ENCODE data around the gene LCNL1.

The LCNL1 gene
- total RNA-seq, result 0 to 1.5 (median 0.18) reads per million in 9 experiments

DNA sequence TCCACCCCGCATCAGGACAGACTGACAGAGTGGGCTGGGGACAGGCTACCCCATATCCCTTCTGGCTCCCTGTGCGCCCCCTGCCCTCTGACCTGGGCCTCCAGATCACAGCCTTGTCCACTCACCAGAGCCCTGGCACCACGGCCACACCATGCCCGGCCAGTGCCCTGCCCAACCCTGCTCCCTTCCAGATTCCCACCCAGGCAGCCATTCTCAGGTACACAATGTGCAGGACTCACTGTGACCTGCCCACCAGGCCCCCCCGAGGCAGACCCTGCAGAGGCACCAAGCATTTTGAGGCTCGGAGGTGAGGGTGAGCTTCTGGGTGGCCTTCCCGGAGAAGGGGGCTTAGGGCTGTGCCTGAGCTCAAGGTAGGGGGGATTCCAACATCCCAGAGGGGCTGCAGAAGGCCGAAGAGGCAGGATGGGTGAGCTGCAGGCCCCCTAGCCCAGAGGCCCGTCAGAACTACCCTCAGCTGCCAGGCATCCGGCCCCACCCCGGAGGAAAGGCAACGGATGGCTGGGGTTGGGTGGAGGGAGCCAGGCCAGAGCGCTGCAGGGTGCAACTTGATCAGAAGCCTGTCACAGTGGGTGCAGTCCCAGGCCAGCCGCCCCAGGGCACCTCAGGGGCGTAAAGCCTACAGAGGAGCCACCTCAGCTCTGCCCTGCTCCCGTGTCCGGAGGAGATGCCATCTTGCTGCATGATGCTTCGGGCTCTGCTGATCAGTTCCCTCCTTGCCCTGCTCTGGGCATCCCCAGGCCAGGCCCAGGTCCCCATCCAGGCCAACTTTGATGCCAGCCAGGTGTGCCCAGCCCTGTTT, at the start of gene LCNL1:
Gene LCNL1 (plus strand): TSS at position 762 of the 820 bp plus-strand sequence. CDS start 594 bp downstream, outside the sequence.
- H3K4me3 Mint-ChIP-seq, result no peak within 1 kb of the TSS
- H3K4me1 Mint-ChIP-seq (ENCODE audit: low read depth in 2 of 2), result peaks cover 6 to 9% of the 10 kb centered on the region in 2 donors
- no peaks in the 10 kb centered on the region for H3K9me3 Mint-ChIP-seq
- no peak for ATAC-seq (replicated peaks)
- H3K36me3 Mint-ChIP-seq (ENCODE audit: insufficient read depth), result no peaks in the 10 kb centered on the region
- H3K27ac Mint-ChIP-seq, result no peak within 1 kb of the TSS
- no peak for DNase-seq
- peaks cover 7 to 18% of the 10 kb centered on the region in 2 donors for H3K27me3 Mint-ChIP-seq

- ATAC-seq (replicated peaks) (no peak), DNase-seq (no peak)
- H3K4me3 Mint-ChIP-seq, result no peak overlapping the region
- no peaks in the 10 kb centered on the region for H3K27me3 Mint-ChIP-seq
- H3K36me3 Mint-ChIP-seq (ENCODE audit: insufficient read depth), result peaks cover 5% of the 10 kb centered on the region
- H3K4me1 Mint-ChIP-seq (ENCODE audit: low read depth in 2 of 2), result peaks cover 3 to 14% of the 10 kb centered on the region in 2 donors
- no peaks in the 10 kb centered on the region for H3K9me3 Mint-ChIP-seq
- H3K27ac Mint-ChIP-seq, result no peak overlapping the region
These were observed 48.5 kb upstream of the LCNL1 start for GRCh38 chr9:136934277-136934676.

DNA sequence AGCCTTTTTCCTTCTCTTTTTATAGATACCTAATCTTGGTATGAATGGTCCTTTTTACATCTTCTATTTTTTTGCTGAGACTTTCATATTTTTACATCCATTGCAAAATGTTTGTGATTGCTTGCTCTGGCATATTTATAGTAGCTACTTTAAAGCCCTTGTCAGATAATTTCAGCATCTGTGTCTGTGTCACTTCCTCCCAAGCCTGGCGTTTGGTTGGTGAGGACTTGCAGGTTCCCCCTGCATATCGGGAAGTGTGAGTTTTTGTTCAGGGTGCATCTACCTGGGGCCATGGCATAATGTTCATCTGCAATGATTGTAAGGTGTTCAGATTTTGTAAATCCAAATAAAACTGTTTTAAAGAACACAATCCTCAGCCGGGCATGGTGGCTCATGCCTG, 47.1 kb upstream of the LCNL1 start:
- Mint-ChIP-seq H3K27me3 (no peaks in the 10 kb centered on the region), H3K9me3 (no peaks in the 10 kb centered on the region), H3K4me1 (ENCODE audit: low read depth in 2 of 2) (peaks cover 3 to 14% of the 10 kb centered on the region in 2 donors)

GRCh38 chr9:136936645-136937170, 46.1 kb upstream of the LCNL1 start:
- Mint-ChIP-seq H3K4me3 (no peak overlapping the region), H3K36me3 (ENCODE audit: insufficient read depth) (peaks cover 25% of the 10 kb centered on the region), H3K27ac (no peak overlapping the region), H3K27me3 (no peaks in the 10 kb centered on the region), H3K9me3 (no peaks in the 10 kb centered on the region), H3K4me1 (ENCODE audit: low read depth in 2 of 2) (peaks cover 8 to 14% of the 10 kb centered on the region in 2 donors)
- DNase-seq (no peak), ATAC-seq (replicated peaks) (no peak)

More for the DNA sequence above, 47.1 kb upstream of the LCNL1 start:
- no peak for ATAC-seq (replicated peaks)
- H3K4me3 Mint-ChIP-seq, result no peak overlapping the region
- DNase-seq, result no peak
- no peak overlapping the region for H3K27ac Mint-ChIP-seq
- peaks cover 14% of the 10 kb centered on the region for H3K36me3 Mint-ChIP-seq (ENCODE audit: insufficient read depth)

- Mint-ChIP-seq H3K9me3 (no peaks in the 10 kb centered on the region), H3K27me3 (no peaks in the 10 kb centered on the region), H3K27ac (no peak overlapping the region), H3K4me1 (ENCODE audit: low read depth in 2 of 2) (peaks cover 6 to 14% of the 10 kb centered on the region in 2 donors), H3K36me3 (ENCODE audit: insufficient read depth) (peaks cover 31% of the 10 kb centered on the region), H3K4me3 (no peak overlapping the region)
- DNase-seq, result no peak
- no peak for ATAC-seq (replicated peaks)
These were observed 45.4 kb upstream of the LCNL1 start for GRCh38 chr9:136937186-136938001.

DNA sequence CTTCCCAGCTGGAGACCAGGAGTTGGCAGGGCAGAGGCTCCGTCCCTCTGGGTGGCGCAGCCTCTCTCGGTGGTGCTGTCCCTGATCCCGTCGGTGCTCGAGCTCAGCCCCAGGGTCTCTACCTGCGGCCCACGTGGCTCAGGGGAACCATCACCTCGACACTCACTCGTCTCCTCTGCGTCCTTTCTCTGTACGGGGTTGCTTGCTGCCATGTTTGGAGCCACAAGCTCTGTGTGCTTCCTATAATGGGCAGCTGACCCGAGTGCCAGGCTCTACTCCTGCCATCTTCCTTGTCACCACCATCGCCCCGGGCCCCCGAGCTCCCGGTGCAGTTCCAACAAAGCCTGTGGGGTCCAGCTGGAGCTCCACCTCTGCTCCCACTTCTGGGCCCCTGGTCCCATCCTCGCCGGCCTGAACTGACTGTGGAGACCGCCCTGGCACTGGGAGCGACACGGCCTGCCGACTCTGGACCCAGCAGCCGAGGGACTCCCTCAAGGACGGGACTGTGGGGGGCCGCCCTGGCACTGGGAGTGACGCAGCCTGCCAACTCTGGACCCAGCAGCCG, 43.3 kb upstream of the LCNL1 start:
- Mint-ChIP-seq H3K27ac (no peak overlapping the region), H3K27me3 (no peaks in the 10 kb centered on the region), H3K4me3 (no peak overlapping the region), H3K9me3 (no peaks in the 10 kb centered on the region), H3K36me3 (ENCODE audit: insufficient read depth) (peaks cover 43% of the 10 kb centered on the region), H3K4me1 (ENCODE audit: low read depth in 2 of 2) (peaks cover 6 to 8% of the 10 kb centered on the region in 2 donors)
- DNase-seq, result no peak
- no peak for ATAC-seq (replicated peaks)

- Mint-ChIP-seq H3K4me1 (ENCODE audit: low read depth in 2 of 2) (peaks cover 9 to 12% of the 10 kb centered on the region in 2 donors), H3K27me3 (no peaks in the 10 kb centered on the region), H3K36me3 (ENCODE audit: insufficient read depth) (peaks cover 48% of the 10 kb centered on the region), H3K4me3 (no peak overlapping the region), H3K27ac (no peak overlapping the region), H3K9me3 (no peaks in the 10 kb centered on the region)
- no peak for DNase-seq
- ATAC-seq (replicated peaks), result no peak
These were observed 42.7 kb upstream of the LCNL1 start for GRCh38 chr9:136939996-136940525.

DNA sequence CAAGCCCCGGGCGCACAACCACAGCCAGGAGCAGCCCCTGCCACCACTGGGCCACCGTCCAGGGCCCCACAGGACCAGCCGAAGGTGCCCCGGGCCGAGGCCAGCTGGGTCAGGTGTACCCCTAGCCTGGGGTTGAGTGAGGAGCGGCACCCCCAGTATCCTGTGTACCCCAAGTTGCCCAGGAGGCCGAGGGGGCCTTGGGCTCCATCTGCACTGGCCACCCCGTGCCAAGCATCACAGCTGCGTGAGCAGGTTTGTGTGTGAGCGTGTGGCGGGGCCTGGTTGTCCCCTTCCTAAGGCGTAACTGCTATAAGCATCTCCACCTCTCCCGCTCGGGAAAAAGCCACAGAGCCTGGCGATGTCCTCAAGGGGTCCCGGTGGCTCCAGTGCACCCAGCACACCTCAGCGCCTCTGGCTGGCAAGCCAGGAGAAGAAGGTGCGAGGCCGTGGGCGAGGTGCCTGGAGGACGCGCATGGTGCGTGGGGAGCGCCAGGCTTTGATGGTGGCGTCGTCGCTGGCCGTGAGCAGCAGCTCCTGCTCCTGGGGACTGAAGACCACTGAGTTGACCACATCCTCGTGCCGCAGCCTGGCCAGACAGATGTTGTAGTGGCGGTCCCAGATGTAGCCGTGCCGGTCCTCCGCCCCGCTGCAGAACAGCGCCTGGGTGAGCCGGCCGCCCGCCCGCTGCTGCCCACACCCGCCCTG, 42.1 kb upstream of the LCNL1 start:
- Mint-ChIP-seq H3K27me3 (no peaks in the 10 kb centered on the region), H3K4me1 (ENCODE audit: low read depth in 2 of 2) (peaks cover 9 to 12% of the 10 kb centered on the region in 2 donors), H3K36me3 (ENCODE audit: insufficient read depth) (peaks cover 49% of the 10 kb centered on the region), H3K27ac (no peak overlapping the region), H3K4me3 (no peak overlapping the region), H3K9me3 (no peaks in the 10 kb centered on the region)
- DNase-seq, result no peak
- ATAC-seq (replicated peaks), result no peak

DNA sequence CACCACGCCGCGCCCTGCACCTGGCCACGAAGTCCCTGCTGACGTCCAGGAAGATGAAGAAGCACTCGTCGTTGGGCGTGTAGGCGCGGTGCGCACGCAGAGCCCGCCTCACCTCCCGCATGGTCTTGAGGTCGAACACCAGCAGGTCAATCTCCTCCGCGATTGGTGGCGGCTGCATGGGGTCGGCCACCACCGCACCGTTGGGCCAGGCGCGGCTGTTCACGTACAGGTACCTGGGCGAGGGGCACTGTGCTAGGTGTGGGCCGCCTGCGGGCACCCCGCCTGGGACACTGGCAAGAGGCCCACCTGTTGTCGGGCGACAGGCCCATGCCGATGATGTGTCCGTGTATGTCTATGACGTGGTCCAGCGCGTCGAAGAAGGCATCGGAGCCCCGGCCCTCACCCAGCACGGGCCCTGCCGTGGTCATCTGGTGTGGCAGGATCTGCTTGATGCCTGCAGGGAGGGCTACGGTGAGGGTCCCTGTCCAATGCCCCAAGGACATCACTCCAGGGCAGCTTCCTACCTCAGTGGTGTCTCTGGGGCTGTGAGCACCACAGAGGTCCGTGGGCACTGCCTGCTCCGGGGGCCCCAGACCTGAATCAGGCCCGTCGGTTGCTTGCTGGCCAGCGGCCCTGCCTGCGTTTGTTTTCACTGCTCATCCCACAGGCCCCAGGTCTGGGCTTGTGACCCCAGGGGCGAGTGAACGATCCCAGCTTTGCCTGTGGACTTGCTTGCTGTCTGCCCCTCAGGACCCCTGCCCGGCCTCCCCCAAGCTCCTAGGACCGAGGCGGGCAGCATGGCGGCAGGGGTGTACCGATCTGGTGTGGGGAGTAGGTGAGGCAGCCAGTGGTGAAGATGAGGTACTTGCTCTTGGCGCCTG, 41.3 kb upstream of the LCNL1 start:
- H3K4me3 Mint-ChIP-seq, result peak overlapping the region; percentile 8 to 22
- ATAC-seq (replicated peaks) (no peak), DNase-seq (no peak)
- H3K36me3 Mint-ChIP-seq (ENCODE audit: insufficient read depth), result peaks cover 49% of the 10 kb centered on the region
- peaks cover 9% of the 10 kb centered on the region in 2 donors for H3K4me1 Mint-ChIP-seq (ENCODE audit: low read depth in 2 of 2)
- peak overlapping the region in 1 of 2 donors; percentile 29 for H3K27ac Mint-ChIP-seq
- H3K9me3 Mint-ChIP-seq, result no peaks in the 10 kb centered on the region
- no peaks in the 10 kb centered on the region for H3K27me3 Mint-ChIP-seq

- Mint-ChIP-seq H3K4me3 (peak overlapping the region; percentile 22 to 78), H3K36me3 (ENCODE audit: insufficient read depth) (peaks cover 49% of the 10 kb centered on the region), H3K4me1 (ENCODE audit: low read depth in 2 of 2) (peaks cover 11 to 12% of the 10 kb centered on the region in 2 donors), H3K27me3 (no peaks in the 10 kb centered on the region), H3K9me3 (no peaks in the 10 kb centered on the region), H3K27ac (peak overlapping the region in 1 of 2 donors; percentile 29)
- no peak for DNase-seq
- no peak for ATAC-seq (replicated peaks)
These were observed 40.5 kb upstream of the LCNL1 start for GRCh38 chr9:136942112-136942880.

GRCh38 chr9:136942881-136943230, 39.9 kb upstream of the LCNL1 start:
- Mint-ChIP-seq H3K4me1 (ENCODE audit: low read depth in 2 of 2) (peaks cover 12% of the 10 kb centered on the region in 2 donors), H3K9me3 (no peaks in the 10 kb centered on the region), H3K4me3 (peak overlapping the region; percentile 10 to 78), H3K27ac (peak overlapping the region in 1 of 2 donors; percentile 26), H3K27me3 (no peaks in the 10 kb centered on the region), H3K36me3 (ENCODE audit: insufficient read depth) (peaks cover 49% of the 10 kb centered on the region)
- ATAC-seq (replicated peaks) (no peak), DNase-seq (no peak)
